Measurements from ENCODE around the gene TNRC6C.

DNA sequence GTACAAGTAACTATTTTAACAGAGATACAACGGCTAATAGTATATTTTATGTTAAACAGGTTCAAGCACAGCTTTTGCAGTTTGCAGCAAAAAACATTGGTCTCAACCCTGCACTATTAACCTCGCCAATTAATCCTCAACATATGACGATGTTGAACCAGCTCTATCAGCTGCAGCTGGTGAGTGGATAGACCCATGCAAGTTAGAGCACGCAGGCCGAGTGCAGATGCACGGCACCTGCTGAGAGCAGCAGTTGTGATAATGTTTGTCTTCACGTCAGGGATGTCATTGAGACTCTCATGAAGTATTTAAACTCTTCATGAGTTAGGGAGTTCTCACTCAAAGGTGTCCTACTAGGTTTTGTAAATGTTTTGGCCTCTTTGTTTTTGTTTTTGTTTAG, 124.5 kb downstream of the TNRC6C start:
- TF ChIP-seq, protein P1, sequence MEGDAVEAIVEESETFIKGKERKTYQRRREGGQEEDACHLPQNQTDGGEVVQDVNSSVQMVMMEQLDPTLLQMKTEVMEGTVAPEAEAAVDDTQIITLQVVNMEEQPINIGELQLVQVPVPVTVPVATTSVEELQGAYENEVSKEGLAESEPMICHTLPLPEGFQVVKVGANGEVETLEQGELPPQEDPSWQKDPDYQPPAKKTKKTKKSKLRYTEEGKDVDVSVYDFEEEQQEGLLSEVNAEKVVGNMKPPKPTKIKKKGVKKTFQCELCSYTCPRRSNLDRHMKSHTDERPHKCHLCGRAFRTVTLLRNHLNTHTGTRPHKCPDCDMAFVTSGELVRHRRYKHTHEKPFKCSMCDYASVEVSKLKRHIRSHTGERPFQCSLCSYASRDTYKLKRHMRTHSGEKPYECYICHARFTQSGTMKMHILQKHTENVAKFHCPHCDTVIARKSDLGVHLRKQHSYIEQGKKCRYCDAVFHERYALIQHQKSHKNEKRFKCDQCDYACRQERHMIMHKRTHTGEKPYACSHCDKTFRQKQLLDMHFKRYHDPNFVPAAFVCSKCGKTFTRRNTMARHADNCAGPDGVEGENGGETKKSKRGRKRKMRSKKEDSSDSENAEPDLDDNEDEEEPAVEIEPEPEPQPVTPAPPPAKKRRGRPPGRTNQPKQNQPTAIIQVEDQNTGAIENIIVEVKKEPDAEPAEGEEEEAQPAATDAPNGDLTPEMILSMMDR (IDR thresholded peaks at IDR 0.05), result no peak
- no peak for TF ChIP-seq EP300 (IDR thresholded peaks at IDR 0.05)
